CD14-positive monocyte (primary cell): ENCODE measurements around the gene RNF43. TPM values are rescaled to one million over a fixed set of nuclear protein-coding genes. Genes with fewer than 3 reads are reported as not detected.

Experiments
- DNase-seq, 3 donors: peaks; one replicate each; pipeline ENCODE4 v3.0.0-alpha.2; 2011 to 2022
- H2AFZ ChIP-seq: 2 replicates; pipeline ENCODE4 v1.6.0; 2012; ENCODE audit warnings: mild to moderate bottlenecking, low read depth, low read length, inconsistent platforms; ENCODE audit not compliant: insufficient read depth, poor library complexity, severe bottlenecking
- H3K27ac ChIP-seq, 2 donors: 1 replicate in 1 of 2; 2 replicates in 1 of 2; pipeline ENCODE4 v1.5.1; 2012 to 2013; ENCODE audit warnings: low read length in 2 of 2, control low read depth in 1 of 2, inconsistent platforms in 1 of 2, low read depth in 1 of 2, mild to moderate bottlenecking in 1 of 2
- H3K27me3 ChIP-seq, 2 donors: one replicate each; pipeline versions ENCODE4 v1.6.0 to v1.6.1; 2011 to 2013; ENCODE audit warnings: low read length in 2 of 2; ENCODE audit not compliant: control insufficient read depth in 2 of 2, insufficient read depth in 2 of 2
- H3K36me3 ChIP-seq, 2 donors: replicated peaks in 1 of 2; 1 replicate in 1 of 2; 2 replicates in 1 of 2; pipeline versions ENCODE4 v1.5.1 to v1.6.1; 2012 to 2013; ENCODE audit warnings: low read length in 2 of 2, control low read depth in 1 of 2, inconsistent platforms in 1 of 2, mild to moderate bottlenecking in 1 of 2; ENCODE audit not compliant: insufficient read depth in 2 of 2, control insufficient read depth in 1 of 2
- H3K4me1 ChIP-seq, 2 donors: 1 replicate in 1 of 2; 2 replicates in 1 of 2; pipeline versions ENCODE4 v1.5.1 to v1.6.1; 2012 to 2013; ENCODE audit warnings: low read length in 2 of 2, control low read depth in 1 of 2, inconsistent platforms in 1 of 2, mild to moderate bottlenecking in 1 of 2, moderate library complexity in 1 of 2; ENCODE audit not compliant: insufficient read depth in 2 of 2, control insufficient read depth in 1 of 2
- H3K4me2 ChIP-seq: replicated peaks from 2 replicates; pipeline ENCODE3; 2012; ENCODE audit warnings: low read length, moderate library complexity, mild to moderate bottlenecking; ENCODE audit not compliant: poor library complexity, severe bottlenecking; ENCODE audit errors: extremely low read depth
- H3K4me3 ChIP-seq, 3 experiments: fragments of 200-600 bp in 1 of 3; sonication (generic) in 1 of 3; replicated peaks in 1 of 3; 1 replicate in 2 of 3; 2 replicates in 1 of 3; pipeline ENCODE4 v1.5.1; 2011 to 2013; ENCODE audit warnings: low read length in 3 of 3, mild to moderate bottlenecking in 3 of 3, control low read depth in 2 of 3, low read depth in 2 of 3, inconsistent platforms in 1 of 3, moderate library complexity in 1 of 3
- H3K79me2 ChIP-seq: 2 replicates; pipeline ENCODE4 v1.6.0; 2012; ENCODE audit warnings: mild to moderate bottlenecking, control low read depth, inconsistent platforms, low read length, moderate library complexity; ENCODE audit not compliant: insufficient read depth
- H3K9ac ChIP-seq: 2 replicates; pipeline ENCODE4 v1.6.0; 2017; ENCODE audit warnings: low read length, mild to moderate bottlenecking; ENCODE audit not compliant: insufficient read depth, poor library complexity, severe bottlenecking
- H3K9me3 ChIP-seq, 2 donors: replicated peaks in 1 of 2; 1 replicate in 1 of 2; 2 replicates in 1 of 2; pipeline versions ENCODE4 v1.5.1 to v1.6.1; 2012 to 2013; ENCODE audit warnings: low read length in 2 of 2, control low read depth in 1 of 2; ENCODE audit not compliant: control insufficient read depth in 1 of 2, insufficient read depth in 1 of 2
- H4K20me1 ChIP-seq: 2 replicates; pipeline ENCODE4 v1.6.0; 2012; ENCODE audit warnings: mild to moderate bottlenecking, low read length, control low read depth, moderate library complexity; ENCODE audit not compliant: insufficient read depth
- H3K27ac Mint-ChIP-seq, 7 donors: one replicate each; pipeline ENCODE4 v1.8.0; 2020; ENCODE audit warnings: mild to moderate bottlenecking in 7 of 7, mixed read lengths in 7 of 7, moderate library complexity in 6 of 7, inconsistent platforms in 2 of 7
- H3K27me3 Mint-ChIP-seq, 3 donors: one replicate each; pipeline ENCODE4 v1.8.0; 2021 to 2022; ENCODE audit warnings: low read depth in 3 of 3, mild to moderate bottlenecking in 3 of 3, mixed read lengths in 3 of 3, moderate library complexity in 3 of 3, inconsistent platforms in 1 of 3
- H3K36me3 Mint-ChIP-seq, 2 donors: one replicate each; pipeline ENCODE4 v1.8.0; 2020; ENCODE audit warnings: mixed read lengths in 2 of 2, inconsistent platforms in 1 of 2, mild to moderate bottlenecking in 1 of 2
- H3K4me1 Mint-ChIP-seq: one replicate; pipeline ENCODE4 v1.8.0; 2020; ENCODE audit warnings: mild to moderate bottlenecking, mixed read lengths
- H3K4me3 Mint-ChIP-seq, 2 donors: one replicate each; pipeline ENCODE4 v1.8.0; 2020; ENCODE audit warnings: mild to moderate bottlenecking in 2 of 2, mixed read lengths in 2 of 2, moderate library complexity in 1 of 2
- H3K9me3 Mint-ChIP-seq, 7 donors: one replicate each; pipeline ENCODE4 v1.8.0; 2020 to 2022; ENCODE audit warnings: mixed read lengths in 7 of 7, mild to moderate bottlenecking in 6 of 7, moderate library complexity in 6 of 7, inconsistent platforms in 2 of 7
- WGBS: methylation state at CpG from one replicate; pipeline ENCODE4 v1.1.5; 2013; ENCODE audit warnings: missing lambda C conversion rate; ENCODE audit not compliant: insufficient coverage; 5-methylcytosine and 5-hydroxymethylcytosine counted together
- intact Hi-C, 2 donors: fragments of 100-400 bp; cut with micrococcal nuclease; formaldehyde crosslinking; loops; one replicate each; pipeline versions ENCODE4 v1.15.0 to v1.15.1; 2023
- polyA plus RNA-seq, 3 donors: library from polyadenylated mRNA; depleted of rRNA in 1 of 3; unstranded in 2 of 3; stranded (reverse) in 1 of 3; fragments of 300-500 nt in 2 of 3; fragments of >200 nt in 1 of 3; fragmentation: Illumina TruSeq in 2 of 3; gene quantifications; 1 replicate in 2 of 3; 2 replicates in 1 of 3; pipeline ENCODE4 v1.2.3, GENCODE V29; 2012 to 2021
- TF ChIP-seq, protein P1 (sequence below): fragments of 200-600 bp; IDR thresholded peaks from one replicate; pipeline ENCODE4 v1.8.0; 2022; ENCODE audit warnings: antibody characterized with exemption, mild to moderate bottlenecking

The RNF43 gene
- polyA plus RNA-seq, 3 donors, result 0.01 to 0.11 TPM; not detected in 1

DNA sequence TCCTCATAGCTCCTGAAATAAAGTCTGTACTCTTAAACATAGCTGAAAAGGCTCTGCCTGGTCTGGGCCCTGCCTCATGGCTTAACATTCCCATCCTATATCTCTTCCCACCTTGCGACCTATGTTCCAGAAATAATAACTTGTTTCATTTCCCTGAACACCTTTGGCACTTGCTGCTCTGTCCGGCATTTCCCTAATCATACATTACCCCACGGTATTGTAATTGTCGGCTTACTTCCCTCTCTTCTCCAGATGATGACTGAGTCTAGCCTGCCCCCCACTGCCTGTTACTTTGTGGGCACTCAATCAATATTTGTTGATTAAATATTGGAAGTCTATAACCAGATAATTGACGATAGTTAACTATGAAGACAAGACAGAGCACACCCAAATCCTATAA lies 42.1 kb downstream of the RNF43 start:
- Mint-ChIP-seq H3K36me3 (no peaks in the 10 kb centered on the region), H3K4me1 (peaks cover 30% of the 10 kb centered on the region), H3K27ac (peak overlapping the region in 1 of 7 donors; percentile 43), H3K9me3 (peaks cover 0 to 2% (median 0%) of the 10 kb centered on the region in 7 donors), H3K27me3 (peaks cover 2 to 17% (median 16%) of the 10 kb centered on the region in 3 donors), H3K4me3 (no peak overlapping the region)
- TF ChIP-seq, protein P1, sequence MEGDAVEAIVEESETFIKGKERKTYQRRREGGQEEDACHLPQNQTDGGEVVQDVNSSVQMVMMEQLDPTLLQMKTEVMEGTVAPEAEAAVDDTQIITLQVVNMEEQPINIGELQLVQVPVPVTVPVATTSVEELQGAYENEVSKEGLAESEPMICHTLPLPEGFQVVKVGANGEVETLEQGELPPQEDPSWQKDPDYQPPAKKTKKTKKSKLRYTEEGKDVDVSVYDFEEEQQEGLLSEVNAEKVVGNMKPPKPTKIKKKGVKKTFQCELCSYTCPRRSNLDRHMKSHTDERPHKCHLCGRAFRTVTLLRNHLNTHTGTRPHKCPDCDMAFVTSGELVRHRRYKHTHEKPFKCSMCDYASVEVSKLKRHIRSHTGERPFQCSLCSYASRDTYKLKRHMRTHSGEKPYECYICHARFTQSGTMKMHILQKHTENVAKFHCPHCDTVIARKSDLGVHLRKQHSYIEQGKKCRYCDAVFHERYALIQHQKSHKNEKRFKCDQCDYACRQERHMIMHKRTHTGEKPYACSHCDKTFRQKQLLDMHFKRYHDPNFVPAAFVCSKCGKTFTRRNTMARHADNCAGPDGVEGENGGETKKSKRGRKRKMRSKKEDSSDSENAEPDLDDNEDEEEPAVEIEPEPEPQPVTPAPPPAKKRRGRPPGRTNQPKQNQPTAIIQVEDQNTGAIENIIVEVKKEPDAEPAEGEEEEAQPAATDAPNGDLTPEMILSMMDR, result peak; percentile 39
- peak overlapping the region; percentile 14 for H2AFZ ChIP-seq
- H4K20me1 ChIP-seq, result no peaks in the 10 kb centered on the region
- no peaks in the 10 kb centered on the region for H3K79me2 ChIP-seq
- intact Hi-C loops, result loop anchor here in 1 of 2 donors (2.0 kb wide), 1 partner anchor 58 kb away; no protein-coding TSS in a partner anchor
- peaks cover 26 to 27% of the 10 kb centered on the region in 2 donors for H3K4me1 ChIP-seq
- H3K9me3 ChIP-seq, result no peaks in the 10 kb centered on the region
- peak; percentile 31 to 56 (median 55) for DNase-seq
- no peaks in the 10 kb centered on the region for H3K27me3 ChIP-seq
- no peak overlapping the region for H3K27ac ChIP-seq
- no peak overlapping the region for H3K4me3 ChIP-seq
- no peak overlapping the region for H3K9ac ChIP-seq
- peak overlapping the region; percentile 21 for H3K4me2 ChIP-seq
- no peaks in the 10 kb centered on the region for H3K36me3 ChIP-seq
- WGBS, result 43% methylated on average over 1 of the region's 5 CpGs

DNA sequence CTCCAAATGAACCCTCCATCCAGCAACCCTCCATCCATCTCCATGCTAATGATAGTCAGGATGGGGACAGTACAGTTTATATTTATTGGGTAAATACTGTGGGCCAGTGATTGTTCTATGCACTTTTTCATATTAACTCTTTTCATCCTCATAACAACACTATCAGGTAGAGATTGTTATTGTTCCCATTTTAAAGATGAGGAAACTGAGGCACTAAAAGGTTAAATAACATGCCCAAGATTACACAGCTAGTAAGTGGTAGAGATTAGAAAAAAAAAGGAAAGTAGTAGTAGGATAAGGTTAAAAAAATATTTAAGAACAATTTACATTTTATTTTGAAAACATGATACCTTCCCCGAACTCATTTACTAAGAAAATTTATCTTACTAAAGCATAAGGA lies 43.4 kb downstream of the RNF43 start:
- Mint-ChIP-seq H3K9me3 (peaks cover 0 to 2% (median 0%) of the 10 kb centered on the region in 7 donors), H3K4me3 (no peak overlapping the region), H3K4me1 (peaks cover 30% of the 10 kb centered on the region), H3K27ac (peak overlapping the region in 1 of 7 donors; percentile 3), H3K36me3 (no peaks in the 10 kb centered on the region), H3K27me3 (peaks cover 2 to 14% (median 9%) of the 10 kb centered on the region in 3 donors)
- no CpG with 5 or more reads among the region's 1 CpG for WGBS
- H3K9me3 ChIP-seq, result no peaks in the 10 kb centered on the region
- no peaks in the 10 kb centered on the region for H3K36me3 ChIP-seq
- no peaks in the 10 kb centered on the region for H3K27me3 ChIP-seq
- peaks cover 26 to 27% of the 10 kb centered on the region in 2 donors for H3K4me1 ChIP-seq
- no peak overlapping the region for H3K27ac ChIP-seq
- DNase-seq, result no peak
- intact Hi-C loops, result loop anchor here in 1 of 2 donors (2.0 kb wide), 1 partner anchor 57 kb away; no protein-coding TSS in a partner anchor
- no peak overlapping the region for H3K4me3 ChIP-seq
- H2AFZ ChIP-seq, result no peak overlapping the region
- H3K9ac ChIP-seq, result no peak overlapping the region
- H3K79me2 ChIP-seq, result no peaks in the 10 kb centered on the region
- TF ChIP-seq, protein P1, result no peak
- no peak overlapping the region for H3K4me2 ChIP-seq
- no peaks in the 10 kb centered on the region for H4K20me1 ChIP-seq
